Measurements from ENCODE around the gene SCARB1.

The SCARB1 gene

GRCh38 chr12:124774462-124775167 lies 89.0 kb downstream of the SCARB1 start:
- peak; percentile 55 to 78 for DNase-seq (ENCODE audit: low read depth in 2 of 2)

- DNase-seq (ENCODE audit: low read depth in 2 of 2) = no peak
These were observed 89.6 kb downstream of the SCARB1 start for GRCh38 chr12:124774054-124774461.

GRCh38 chr12:124772289-124773170 lies 91.1 kb downstream of the SCARB1 start:
- no peak for DNase-seq (ENCODE audit: low read depth in 2 of 2)

- DNase-seq (ENCODE audit: low read depth in 2 of 2) = peak; percentile 56 to 88
These were observed 92.0 kb downstream of the SCARB1 start for GRCh38 chr12:124771462-124772288.

GRCh38 chr12:124770728-124771127 lies 92.9 kb downstream of the SCARB1 start:
- DNase-seq (ENCODE audit: low read depth in 2 of 2) = no peak

- no peak for DNase-seq (ENCODE audit: low read depth in 2 of 2)
These were observed 93.7 kb downstream of the SCARB1 start for GRCh38 chr12:124769881-124770512.

GRCh38 chr12:124769163-124769530 lies 94.5 kb downstream of the SCARB1 start:
- DNase-seq (ENCODE audit: low read depth in 2 of 2) = no peak

GRCh38 chr12:124768452-124769162 lies 95.1 kb downstream of the SCARB1 start:
- no peak for DNase-seq (ENCODE audit: low read depth in 2 of 2)

GRCh38 chr12:124767066-124767821 lies 96.4 kb downstream of the SCARB1 start:
- DNase-seq (ENCODE audit: low read depth in 2 of 2) = peak; percentile 67 to 81

- DNase-seq (ENCODE audit: low read depth in 2 of 2) = no peak
These were observed 97.0 kb downstream of the SCARB1 start for GRCh38 chr12:124766727-124767065.

- DNase-seq (ENCODE audit: low read depth in 2 of 2) = no peak
These were observed 97.8 kb downstream of the SCARB1 start for GRCh38 chr12:124765581-124766489.

GRCh38 chr12:124764870-124765580 lies 98.6 kb downstream of the SCARB1 start:
- no peak for DNase-seq (ENCODE audit: low read depth in 2 of 2)

- DNase-seq (ENCODE audit: low read depth in 2 of 2) = peak in 1 of 2 experiments; percentile 41
These were observed 99.2 kb downstream of the SCARB1 start for GRCh38 chr12:124764451-124764850.

- DNase-seq (ENCODE audit: low read depth in 2 of 2) = no peak
These were observed 100.1 kb downstream of the SCARB1 start for GRCh38 chr12:124763594-124763979.

- no peak for DNase-seq (ENCODE audit: low read depth in 2 of 2)
These were observed 100.7 kb downstream of the SCARB1 start for GRCh38 chr12:124762791-124763593.

- DNase-seq (ENCODE audit: low read depth in 2 of 2) = no peak
These were observed 101.3 kb downstream of the SCARB1 start for GRCh38 chr12:124762384-124762783.

- peak in 1 of 2 experiments; percentile 61 for DNase-seq (ENCODE audit: low read depth in 2 of 2)
These were observed 101.8 kb downstream of the SCARB1 start for GRCh38 chr12:124761871-124762270.

GRCh38 chr12:124761056-124761455 lies 102.6 kb downstream of the SCARB1 start:
- DNase-seq (ENCODE audit: low read depth in 2 of 2) = no peak
